Colon (tissue), 2 donors: ENCODE data around the gene ARFGEF2.

Source experiments
- FAIRE-seq: peaks from 2 replicates; lab custom pipeline; 2012; peaks lifted over from hg19 to GRCh38; lab: Jason Lieb, UNC
- donor health status: control.
- donor health status: control.

The ARFGEF2 gene

DNA sequence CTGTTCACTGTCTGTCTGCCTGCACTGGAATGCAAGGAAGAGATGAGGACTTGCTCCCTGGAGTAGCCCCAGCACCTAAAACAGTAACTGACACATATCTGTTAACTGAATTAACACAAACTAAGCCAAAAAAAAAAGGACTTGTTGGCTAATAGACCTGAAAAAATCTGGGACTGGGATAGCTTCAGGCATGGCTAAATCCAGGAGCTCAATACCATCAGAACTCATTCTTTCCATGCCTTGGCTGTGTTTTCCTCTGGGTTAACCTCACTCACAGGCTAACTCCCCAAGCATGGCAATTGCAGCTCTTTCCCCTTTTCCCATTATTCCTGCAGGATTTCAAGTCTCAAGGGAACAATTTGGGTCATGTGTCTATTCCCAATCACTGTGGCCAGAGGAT, 21.6 kb upstream of the ARFGEF2 start:
- FAIRE-seq = no peak

GRCh38 chr20:48901326-48901725, 20.2 kb upstream of the ARFGEF2 start:
- FAIRE-seq = no peak

DNA sequence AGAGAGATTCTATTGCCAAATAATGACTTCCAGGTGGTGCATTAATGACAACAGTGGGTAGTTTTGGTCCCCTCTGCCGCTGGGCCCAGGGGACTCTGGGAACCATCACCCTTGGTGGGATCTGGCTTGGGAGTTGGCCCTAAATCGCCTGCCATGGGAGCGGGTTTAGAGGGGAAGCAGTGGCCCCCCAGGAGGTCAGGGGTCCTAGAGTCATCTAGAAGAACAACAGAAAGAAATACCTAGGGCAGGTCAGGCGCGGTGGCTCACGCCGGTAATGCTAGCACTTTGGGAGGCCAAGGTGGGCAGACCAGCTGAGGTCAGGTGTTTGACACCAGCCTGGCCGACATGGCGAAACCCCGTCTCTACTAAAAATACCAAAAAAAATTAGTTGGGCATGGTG, 17.8 kb upstream of the ARFGEF2 start:
- FAIRE-seq = no peak

DNA sequence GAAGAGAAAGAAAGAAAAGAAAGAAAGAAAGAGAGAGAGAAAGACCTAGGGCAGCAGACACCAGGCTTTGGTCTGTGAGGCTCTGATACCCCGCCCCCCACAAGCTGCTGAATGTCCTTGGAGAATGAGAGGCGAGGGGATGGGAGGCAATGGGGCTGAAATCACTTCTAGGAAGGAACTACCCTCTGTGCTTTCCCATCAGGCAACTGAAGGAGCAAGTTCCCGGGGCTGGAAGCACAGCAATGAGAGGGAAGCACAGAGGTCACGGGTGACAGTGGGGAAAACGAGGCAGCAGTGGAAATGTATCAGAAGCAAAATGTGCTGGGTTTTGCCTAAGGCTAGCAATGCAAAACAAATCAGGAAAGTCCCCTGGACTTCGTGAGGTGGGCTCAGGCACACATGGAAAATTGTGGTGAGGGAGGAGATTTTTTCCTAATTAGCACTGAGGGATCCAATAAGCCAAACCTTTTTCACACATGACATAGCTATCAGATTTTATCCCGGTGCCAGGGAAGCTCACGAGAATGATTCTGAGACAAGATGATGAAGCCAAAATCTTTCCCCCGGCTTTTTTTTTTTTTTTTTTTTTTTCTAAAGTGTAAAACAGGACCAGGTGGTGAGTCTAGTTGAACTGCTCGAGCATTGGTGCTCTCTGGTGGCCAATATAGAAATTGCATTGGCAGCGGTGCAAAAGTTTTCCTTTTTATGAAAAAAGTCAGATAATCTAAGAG, 16.8 kb upstream of the ARFGEF2 start:
- FAIRE-seq = no peak

DNA sequence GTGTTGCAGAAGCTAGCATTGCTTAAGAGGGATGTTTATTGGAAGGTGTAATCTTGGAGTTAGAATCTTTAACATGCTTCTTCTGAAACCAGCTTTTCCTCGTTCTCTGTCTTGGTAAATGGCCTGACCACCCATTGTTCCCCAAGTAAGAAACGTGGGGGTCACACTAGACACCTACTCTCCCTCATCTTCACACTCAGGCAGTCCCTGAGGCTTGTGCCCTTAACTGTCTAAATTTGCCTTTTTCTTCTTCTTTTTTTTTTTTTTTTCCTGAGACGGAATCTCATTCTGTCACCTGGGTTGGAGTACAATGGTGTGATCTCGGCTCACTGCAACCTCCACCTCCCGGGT, 16.2 kb upstream of the ARFGEF2 start:
- no peak for FAIRE-seq

GRCh38 chr20:48906221-48906877, 15.2 kb upstream of the ARFGEF2 start:
- FAIRE-seq = no peak

DNA sequence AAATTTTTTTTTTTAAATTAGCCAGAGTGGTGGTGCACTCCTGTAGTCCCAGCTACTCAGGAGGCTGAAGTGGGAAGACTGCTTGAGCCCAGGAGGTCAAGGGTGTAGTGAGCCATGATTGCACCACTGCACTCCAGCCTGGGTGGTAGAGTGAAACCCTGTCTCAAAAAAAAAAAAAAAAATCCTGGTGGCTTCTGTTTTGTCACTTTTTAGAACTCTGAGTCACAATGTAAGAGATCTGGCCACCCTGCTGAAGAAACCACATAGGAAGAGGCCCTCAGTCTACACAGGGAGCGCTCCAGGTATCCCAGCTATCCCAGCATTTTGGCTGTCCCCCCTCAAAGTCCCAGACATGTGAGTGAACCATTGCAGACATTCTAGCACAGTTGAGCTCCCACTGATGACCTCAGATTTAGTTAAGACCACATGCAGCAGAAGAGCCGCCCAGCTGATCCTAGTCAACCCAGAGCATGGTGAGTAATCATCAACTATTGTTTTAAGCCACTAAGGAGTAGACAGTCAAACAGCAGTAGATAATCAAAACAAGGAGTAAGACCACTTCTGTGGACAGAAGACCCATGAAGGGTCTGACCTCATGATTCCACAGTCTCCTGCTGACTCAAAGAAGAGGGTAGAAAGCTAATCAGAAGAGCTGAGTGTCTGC, 12.7 kb upstream of the ARFGEF2 start:
- no peak for FAIRE-seq

DNA sequence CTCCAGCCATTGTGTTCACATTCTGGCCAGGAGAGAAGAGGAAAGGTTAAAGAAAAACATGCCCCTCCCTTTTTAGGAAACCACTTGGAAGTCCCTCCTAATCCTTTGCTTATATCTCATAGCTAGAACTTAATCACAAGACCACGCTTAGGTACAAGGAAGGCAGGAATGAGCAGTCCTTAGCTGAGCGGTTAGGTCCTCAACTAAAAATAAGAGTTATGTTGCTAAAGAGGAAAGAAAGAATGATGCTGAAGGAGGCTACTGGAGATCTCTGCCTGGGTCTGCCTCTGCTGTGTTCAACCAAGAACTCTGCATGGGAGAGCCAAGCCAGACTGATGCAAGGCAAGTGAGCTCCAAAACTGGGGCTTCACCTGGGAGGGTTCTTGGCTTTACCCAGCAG, 11.6 kb upstream of the ARFGEF2 start:
- FAIRE-seq = no peak

DNA sequence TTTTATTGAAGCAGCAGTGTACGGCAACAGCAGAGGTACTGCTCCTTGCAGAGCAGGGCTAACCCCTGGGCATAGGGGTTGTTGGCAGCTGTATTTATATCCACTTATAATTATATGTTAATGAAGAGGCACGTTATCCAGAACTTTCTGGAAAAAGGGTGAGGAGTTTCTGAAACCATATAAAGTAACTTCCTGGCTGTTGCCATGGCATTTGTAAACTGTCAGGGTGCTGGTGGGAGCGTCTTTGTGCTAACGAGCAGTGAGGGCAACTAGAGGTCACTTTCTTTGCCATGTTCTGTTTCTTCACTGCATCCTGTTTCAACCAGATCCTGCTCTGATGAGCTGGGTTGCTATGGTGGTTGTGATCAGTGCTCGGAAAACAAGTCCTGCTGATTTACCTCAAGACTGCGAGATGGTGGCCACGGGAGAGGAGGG, 11.1 kb upstream of the ARFGEF2 start:
- FAIRE-seq = no peak

- FAIRE-seq = no peak
Measured at GRCh38 chr20:48912065-48912464, 9.4 kb upstream of the ARFGEF2 start.

DNA sequence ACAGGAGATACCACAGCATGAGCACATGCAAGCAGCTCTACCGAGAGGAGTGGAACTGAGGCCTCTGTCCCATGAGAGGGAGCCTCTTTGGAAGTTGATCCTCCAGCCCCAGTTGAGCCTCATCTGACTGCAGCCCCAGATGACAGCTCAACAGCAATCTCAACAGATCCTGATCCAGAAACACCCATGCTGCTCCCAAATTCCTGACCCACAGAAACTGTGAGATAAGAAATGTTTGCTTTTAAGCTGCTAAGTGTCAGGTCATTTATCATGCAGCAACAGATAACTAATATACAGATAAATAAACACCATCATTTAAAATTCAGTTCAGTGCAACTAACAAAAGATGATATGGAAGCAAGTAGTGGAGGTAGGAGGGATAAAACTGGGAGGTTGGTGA, 4.8 kb upstream of the ARFGEF2 start:
- FAIRE-seq = no peak

DNA sequence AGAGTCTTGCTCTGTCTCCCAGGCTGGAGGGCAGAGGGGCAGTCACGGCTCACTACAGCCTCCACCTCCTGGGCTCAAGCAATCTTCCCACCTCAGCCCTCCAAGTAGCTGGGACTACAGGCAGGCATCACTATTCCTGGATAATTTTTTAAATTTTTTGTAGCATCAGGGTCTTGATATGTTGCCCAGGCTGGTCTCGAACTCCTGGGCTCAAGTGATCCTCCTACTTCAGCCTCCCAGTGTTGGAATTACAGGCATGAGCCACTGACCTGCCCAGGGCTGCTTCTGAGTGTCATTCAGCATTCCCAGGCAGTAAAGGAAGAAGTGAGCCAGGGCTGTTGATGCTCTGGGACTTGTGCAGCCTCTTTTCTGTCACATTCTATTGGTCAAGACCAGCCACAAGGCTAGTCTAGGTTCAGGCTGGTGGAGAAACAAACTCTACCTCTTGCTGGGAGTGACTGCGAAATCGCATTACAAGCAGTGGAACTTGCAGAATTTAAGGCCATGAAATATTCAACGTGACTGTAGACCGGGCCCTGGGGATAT, 2.1 kb upstream of the ARFGEF2 start:
- FAIRE-seq = no peak

- no peak for FAIRE-seq
Measured at GRCh38 chr20:48919882-48920526, 1.5 kb upstream of the ARFGEF2 start.

- FAIRE-seq = no peak
Measured at GRCh38 chr20:48920527-48921167, 864 bp upstream of the ARFGEF2 start.

DNA sequence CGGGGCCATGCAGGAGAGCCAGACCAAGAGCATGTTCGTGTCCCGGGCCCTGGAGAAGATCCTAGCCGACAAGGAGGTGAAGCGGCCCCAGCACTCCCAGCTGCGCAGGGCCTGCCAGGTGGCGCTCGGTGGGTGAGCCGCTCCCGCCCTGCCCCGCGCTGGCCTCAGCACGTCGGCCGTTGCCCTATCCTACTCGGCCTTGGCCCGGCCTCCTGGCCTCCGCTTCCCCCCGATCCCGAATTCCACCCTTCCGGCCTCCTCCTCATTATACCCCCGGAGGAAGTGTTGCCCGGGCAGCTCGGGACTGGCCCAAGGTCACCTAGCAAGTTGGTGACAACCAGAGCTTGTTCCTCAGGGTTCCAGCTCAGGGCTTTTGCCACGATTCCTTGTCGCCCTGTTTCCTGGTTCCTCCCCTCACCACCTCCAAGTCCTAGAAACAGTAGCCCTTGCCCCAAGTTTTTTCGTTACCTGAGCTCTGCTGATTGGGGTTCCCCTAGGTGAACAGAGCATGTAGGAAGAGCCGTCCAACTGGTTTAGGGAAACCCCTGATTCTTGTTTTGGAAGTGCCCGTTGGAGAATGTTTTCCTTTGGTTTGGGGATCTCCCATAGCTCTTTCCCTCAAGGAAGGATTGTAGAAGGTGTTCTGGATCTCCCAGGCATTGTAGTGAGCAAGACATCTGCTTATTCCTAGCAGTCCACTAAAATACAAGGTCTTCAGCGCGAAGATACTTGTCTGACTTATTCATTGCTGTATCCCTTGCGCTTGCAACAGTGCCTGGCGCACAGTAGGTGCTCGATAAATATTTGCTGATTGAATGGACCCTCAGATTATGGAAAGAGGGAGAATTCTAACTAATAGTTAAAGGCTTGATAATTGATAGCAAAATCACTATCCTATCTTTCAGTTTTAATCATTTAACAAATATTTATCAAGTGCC, 641 bp downstream of the ARFGEF2 start:
- no peak for FAIRE-seq

DNA sequence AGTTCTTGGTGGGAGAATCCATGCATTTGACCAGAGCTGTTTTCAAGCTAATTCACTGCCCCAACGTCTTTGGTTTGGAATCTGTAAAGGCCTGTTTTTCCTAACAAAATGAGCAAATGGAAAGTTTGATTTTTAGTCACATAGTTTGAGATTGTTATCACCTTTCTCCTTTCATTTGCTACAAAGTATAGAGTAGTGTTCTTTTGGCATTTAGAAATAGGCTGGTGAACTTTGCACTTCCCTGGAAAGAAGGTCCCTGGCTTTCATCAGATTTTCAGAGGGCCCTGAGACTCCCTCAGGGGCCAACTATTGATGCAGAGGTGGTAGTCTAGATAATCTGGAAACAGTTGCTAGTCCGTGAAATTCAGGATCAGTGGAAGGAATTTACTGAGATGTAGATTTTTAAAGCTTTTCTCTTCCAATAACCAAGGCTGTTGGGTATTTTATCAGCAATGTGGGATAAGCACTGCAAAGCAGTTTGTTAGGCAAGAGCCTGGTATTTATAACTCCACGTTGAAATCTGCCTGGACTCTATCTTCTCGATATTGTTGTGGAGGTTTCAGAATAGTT, 1.7 kb downstream of the ARFGEF2 start:
- no peak for FAIRE-seq

DNA sequence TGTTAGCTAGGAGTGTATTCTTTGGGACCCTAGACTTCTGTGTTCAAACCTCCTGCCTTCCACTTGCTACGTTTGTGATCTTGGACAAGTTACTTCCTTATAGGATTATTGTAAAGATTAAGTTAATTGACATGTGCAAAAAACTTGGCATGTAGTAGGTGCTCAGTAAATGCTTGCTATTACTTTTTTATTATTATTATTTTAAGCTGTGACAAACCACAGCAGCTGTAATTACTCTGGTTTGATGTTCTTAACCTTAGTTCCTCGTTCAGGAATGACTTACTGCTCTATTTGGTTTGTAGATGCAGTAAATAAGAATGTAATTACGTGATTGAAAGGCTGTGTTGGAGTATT, 3.2 kb downstream of the ARFGEF2 start:
- no peak for FAIRE-seq

DNA sequence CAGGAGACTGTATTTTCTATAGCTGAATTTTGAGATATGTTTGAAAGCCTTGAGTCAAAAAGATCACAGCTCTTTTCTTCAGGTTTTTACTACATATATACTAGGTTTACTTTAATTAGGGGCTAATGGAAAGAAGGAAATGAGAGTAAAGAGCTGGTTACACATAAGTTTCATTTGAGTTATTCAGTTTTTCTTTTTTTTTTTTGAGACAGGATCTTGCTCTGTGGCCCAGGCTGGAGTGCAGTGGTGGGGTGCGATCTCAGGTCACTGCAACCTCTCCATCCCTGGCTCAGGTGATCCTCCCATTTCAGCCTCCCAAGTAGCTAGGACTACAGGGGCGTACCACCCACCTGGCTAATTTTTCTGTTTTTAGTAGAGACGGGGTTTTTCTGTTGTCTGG, 4.8 kb downstream of the ARFGEF2 start:
- no peak for FAIRE-seq

DNA sequence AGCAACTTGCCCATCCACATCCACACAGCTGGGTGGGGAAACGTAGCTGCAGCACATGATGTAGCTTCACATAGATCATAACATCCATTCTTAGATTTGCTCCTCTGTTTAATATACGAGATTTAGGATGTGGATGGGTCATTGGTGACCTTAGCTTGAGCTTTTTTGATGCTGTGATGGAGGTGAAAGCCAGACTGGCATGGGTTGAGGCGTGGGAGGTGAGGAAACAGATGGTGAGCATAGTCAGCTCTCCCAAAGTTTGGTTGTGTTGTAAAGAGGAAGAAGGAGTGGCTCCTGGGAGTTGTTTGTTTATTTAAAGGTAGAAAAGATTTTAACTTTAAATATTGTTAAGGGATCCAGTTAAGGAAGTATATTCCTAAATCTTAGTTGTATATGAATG, 5.3 kb downstream of the ARFGEF2 start:
- FAIRE-seq = no peak

- no peak for FAIRE-seq
Measured at GRCh38 chr20:48928832-48929725, 7.6 kb downstream of the ARFGEF2 start.
